Stimulated activated memory B cell treated with anti-CD40 and anti-IgM and Interleukin-4, amounts not matched to agents 10 μg/mL and 1 μg/mL and 100 μg/mL, for 72 hours (primary cell): Measurements from ENCODE around the gene SCN2A.
A peak's percentile ranks its signal among the peaks of the same experiment; 100 is the strongest.

ENCODE experiments used
- ATAC-seq: fragments of 150-1000 bp; cut with Tn5 transposase; 2 replicates; pipeline ENCODE4 v1.10.0; 2021
- H3K27ac Mint-ChIP-seq: one replicate; pipeline ENCODE4 v1.8.0; 2022; ENCODE audit warnings: mild to moderate bottlenecking, mixed read lengths
- H3K27me3 Mint-ChIP-seq: one replicate; pipeline ENCODE4 v1.8.0; 2022; ENCODE audit warnings: mixed read lengths
- H3K36me3 Mint-ChIP-seq: one replicate; pipeline ENCODE4 v1.8.0; 2022; ENCODE audit warnings: mixed read lengths
- H3K4me1 Mint-ChIP-seq: one replicate; pipeline ENCODE4 v1.8.0; 2022; ENCODE audit warnings: mixed read lengths
- H3K4me3 Mint-ChIP-seq: one replicate; pipeline ENCODE4 v1.8.0; 2022; ENCODE audit warnings: mild to moderate bottlenecking, moderate library complexity, mixed read lengths
- H3K9me3 Mint-ChIP-seq: one replicate; pipeline ENCODE4 v1.8.0; 2022; ENCODE audit warnings: mixed read lengths

The SCN2A gene

GRCh38 chr2:165239230-165239629 lies at the start of gene SCN2A:
Gene SCN2A (plus strand): TSS chr2:165239414. CDS start chr2:165295824, 56,410 bp downstream.
- no peaks in the 10 kb centered on the region for H3K9me3 Mint-ChIP-seq
- no peak within 1 kb of the TSS for H3K27ac Mint-ChIP-seq
- H3K27me3 Mint-ChIP-seq = peaks cover 27% of the 10 kb centered on the region
- no peaks in the 10 kb centered on the region for H3K36me3 Mint-ChIP-seq
- no peaks in the 10 kb centered on the region for H3K4me1 Mint-ChIP-seq
- no peak for ATAC-seq
- H3K4me3 Mint-ChIP-seq = no peak within 1 kb of the TSS

- Mint-ChIP-seq H3K9me3 (no peaks in the 10 kb centered on the region), H3K27me3 (peaks cover 12% of the 10 kb centered on the region), H3K4me3 (no peak overlapping the region), H3K27ac (no peak overlapping the region), H3K4me1 (peaks cover 16% of the 10 kb centered on the region), H3K36me3 (no peaks in the 10 kb centered on the region)
- no peak for ATAC-seq
Measured at GRCh38 chr2:165191096-165191728, 48.0 kb upstream of the SCN2A start.

- Mint-ChIP-seq H3K9me3 (no peaks in the 10 kb centered on the region), H3K4me3 (no peak overlapping the region), H3K27ac (no peak overlapping the region), H3K36me3 (no peaks in the 10 kb centered on the region), H3K27me3 (peaks cover 20% of the 10 kb centered on the region), H3K4me1 (peaks cover 22% of the 10 kb centered on the region)
- peak; percentile 53 for ATAC-seq
Measured at GRCh38 chr2:165192729-165193128, 46.5 kb upstream of the SCN2A start.

GRCh38 chr2:165193178-165193777 lies 45.9 kb upstream of the SCN2A start:
- ATAC-seq = peak; percentile 90
- H3K27ac Mint-ChIP-seq = no peak overlapping the region
- H3K27me3 Mint-ChIP-seq = peaks cover 21% of the 10 kb centered on the region
- no peaks in the 10 kb centered on the region for H3K9me3 Mint-ChIP-seq
- H3K4me1 Mint-ChIP-seq = peaks cover 22% of the 10 kb centered on the region
- no peaks in the 10 kb centered on the region for H3K36me3 Mint-ChIP-seq
- H3K4me3 Mint-ChIP-seq = peak overlapping the region; percentile 16

- ATAC-seq = no peak
- peaks cover 21% of the 10 kb centered on the region for H3K27me3 Mint-ChIP-seq
- no peak overlapping the region for H3K27ac Mint-ChIP-seq
Measured at GRCh38 chr2:165196411-165196810, 42.8 kb upstream of the SCN2A start.

GRCh38 chr2:165197346-165197745 lies 41.9 kb upstream of the SCN2A start:
- peaks cover 32% of the 10 kb centered on the region for H3K4me1 Mint-ChIP-seq
- H3K9me3 Mint-ChIP-seq = no peaks in the 10 kb centered on the region
- H3K27me3 Mint-ChIP-seq = peaks cover 21% of the 10 kb centered on the region
- H3K4me3 Mint-ChIP-seq = no peak overlapping the region
- H3K36me3 Mint-ChIP-seq = no peaks in the 10 kb centered on the region
- H3K27ac Mint-ChIP-seq = no peak overlapping the region
- ATAC-seq = no peak

More at GRCh38 chr2:165196411-165196810, 42.8 kb upstream of the SCN2A start:
- Mint-ChIP-seq H3K4me1 (peaks cover 27% of the 10 kb centered on the region), H3K4me3 (no peak overlapping the region), H3K36me3 (no peaks in the 10 kb centered on the region), H3K9me3 (no peaks in the 10 kb centered on the region)

GRCh38 chr2:165198181-165198580 lies 41.0 kb upstream of the SCN2A start:
- Mint-ChIP-seq H3K27me3 (peaks cover 21% of the 10 kb centered on the region), H3K9me3 (no peaks in the 10 kb centered on the region), H3K4me1 (peaks cover 24% of the 10 kb centered on the region)

GRCh38 chr2:165202239-165202638 lies 37.0 kb upstream of the SCN2A start:
- ATAC-seq = no peak
- no peak overlapping the region for H3K4me3 Mint-ChIP-seq
- peaks cover 18% of the 10 kb centered on the region for H3K4me1 Mint-ChIP-seq
- H3K36me3 Mint-ChIP-seq = no peaks in the 10 kb centered on the region
- peaks cover 6% of the 10 kb centered on the region for H3K27me3 Mint-ChIP-seq
- H3K27ac Mint-ChIP-seq = no peak overlapping the region
- H3K9me3 Mint-ChIP-seq = peaks cover 2% of the 10 kb centered on the region

More at GRCh38 chr2:165198181-165198580, 41.0 kb upstream of the SCN2A start:
- Mint-ChIP-seq H3K36me3 (no peaks in the 10 kb centered on the region), H3K4me3 (no peak overlapping the region), H3K27ac (no peak overlapping the region)
- ATAC-seq = no peak

- H3K27me3 Mint-ChIP-seq = no peaks in the 10 kb centered on the region
- peaks cover 14% of the 10 kb centered on the region for H3K4me1 Mint-ChIP-seq
- H3K9me3 Mint-ChIP-seq = peaks cover 2% of the 10 kb centered on the region
- H3K4me3 Mint-ChIP-seq = peak within 1 kb of the TSS; percentile 57
- ATAC-seq = peak; percentile 55
- H3K27ac Mint-ChIP-seq = no peak within 1 kb of the TSS
- H3K36me3 Mint-ChIP-seq = no peaks in the 10 kb centered on the region
Measured at GRCh38 chr2:165203689-165204559, 35.3 kb upstream of the SCN2A start, which contains the start of gene SCN3A. Gene SCN3A (minus strand): TSS chr2:165204050. CDS start chr2:165176394, 27,656 bp downstream.

- Mint-ChIP-seq H3K27ac (no peak overlapping the region), H3K9me3 (peaks cover 2% of the 10 kb centered on the region), H3K36me3 (no peaks in the 10 kb centered on the region), H3K27me3 (no peaks in the 10 kb centered on the region), H3K4me1 (peaks cover 14% of the 10 kb centered on the region), H3K4me3 (no peak overlapping the region)
- no peak for ATAC-seq
Measured at GRCh38 chr2:165205865-165206264, 33.3 kb upstream of the SCN2A start.

- Mint-ChIP-seq H3K36me3 (no peaks in the 10 kb centered on the region), H3K27ac (no peak overlapping the region), H3K4me1 (peaks cover 4% of the 10 kb centered on the region), H3K9me3 (peaks cover 2% of the 10 kb centered on the region), H3K27me3 (peaks cover under 1% of the 10 kb centered on the region), H3K4me3 (no peak overlapping the region)
- ATAC-seq = no peak
Measured at GRCh38 chr2:165208094-165208493, 31.1 kb upstream of the SCN2A start.

- no peak overlapping the region for H3K27ac Mint-ChIP-seq
- no peak overlapping the region for H3K4me3 Mint-ChIP-seq
- no peaks in the 10 kb centered on the region for H3K36me3 Mint-ChIP-seq
- H3K4me1 Mint-ChIP-seq = no peaks in the 10 kb centered on the region
- H3K9me3 Mint-ChIP-seq = no peaks in the 10 kb centered on the region
- ATAC-seq = no peak
- H3K27me3 Mint-ChIP-seq = peaks cover 17% of the 10 kb centered on the region
Measured at GRCh38 chr2:165214093-165214492, 25.1 kb upstream of the SCN2A start.

- no peaks in the 10 kb centered on the region for H3K9me3 Mint-ChIP-seq
- H3K27ac Mint-ChIP-seq = no peak overlapping the region
- ATAC-seq = no peak
- peaks cover 7% of the 10 kb centered on the region for H3K27me3 Mint-ChIP-seq
- H3K4me1 Mint-ChIP-seq = no peaks in the 10 kb centered on the region
- no peaks in the 10 kb centered on the region for H3K36me3 Mint-ChIP-seq
- H3K4me3 Mint-ChIP-seq = no peak overlapping the region
Measured at GRCh38 chr2:165219481-165219880, 19.7 kb upstream of the SCN2A start.

- H3K27me3 Mint-ChIP-seq = no peaks in the 10 kb centered on the region
- no peaks in the 10 kb centered on the region for H3K9me3 Mint-ChIP-seq
- ATAC-seq = no peak
- H3K36me3 Mint-ChIP-seq = no peaks in the 10 kb centered on the region
- no peak overlapping the region for H3K27ac Mint-ChIP-seq
- H3K4me3 Mint-ChIP-seq = no peak overlapping the region
- no peaks in the 10 kb centered on the region for H3K4me1 Mint-ChIP-seq
Measured at GRCh38 chr2:165224941-165225340, 14.3 kb upstream of the SCN2A start.

GRCh38 chr2:165227571-165227970 lies 11.6 kb upstream of the SCN2A start:
- no peak overlapping the region for H3K27ac Mint-ChIP-seq
- H3K4me1 Mint-ChIP-seq = no peaks in the 10 kb centered on the region
- no peaks in the 10 kb centered on the region for H3K9me3 Mint-ChIP-seq
- no peak overlapping the region for H3K4me3 Mint-ChIP-seq
- no peaks in the 10 kb centered on the region for H3K36me3 Mint-ChIP-seq
- ATAC-seq = no peak
- H3K27me3 Mint-ChIP-seq = no peaks in the 10 kb centered on the region
